OCI-LY1 (cell line): ENCODE measurements around the gene RBMS3.

Experiments
- CTCF ChIP-seq: fragments of 200-600 bp; sonication (generic), shearing (Covaris generic); IDR thresholded peaks from 2 replicates; pipeline ENCODE4 v1.5.1; 2017; ENCODE audit warnings: mild to moderate bottlenecking, antibody characterized with exemption, low read length, moderate library complexity, mixed read lengths
- EZH2 ChIP-seq: fragments of 200-600 bp; sonication (generic), shearing (Covaris generic); IDR thresholded peaks from 2 replicates; pipeline ENCODE4 v1.8.0; 2017; ENCODE audit warnings: borderline replicate concordance, mixed run types, mild to moderate bottlenecking, antibody characterized with exemption, low read length, moderate library complexity, mixed read lengths

- no peak for TF ChIP-seq CTCF
- TF ChIP-seq EZH2: no peak
Measured at GRCh38 chr3:29382845-29383244, 102.0 kb downstream of the RBMS3 start.
